ENCODE data around the gene BRSK2.
"Not testable (repeated sequence)": the region's sequence is repeated elsewhere in the genome, so short reads cannot be mapped to it uniquely, and the experiment has no call there.

Gene BRSK2

GRCh38 chr11:1407668-1408067 lies 17.9 kb downstream of the BRSK2 start:
- Histone ChIP-seq H3K4me1 (ENCODE audit: control insufficient read depth in 5 of 5, insufficient read depth in 5 of 5, low read length in 5 of 5) (no peaks in the 10 kb centered on the region), H3K4me3 (ENCODE audit: low read depth in 1 of 5, low read length in 5 of 5) (no peak overlapping the region), H3K27me3 (ENCODE audit: control insufficient read depth in 5 of 5, insufficient read depth in 4 of 5, low read length in 5 of 5) (peaks cover 13 to 40% (median 28%) of the 10 kb centered on the region in 5 donors), H3K9me3 (ENCODE audit: control insufficient read depth in 5 of 5, low read length in 5 of 5) (no peaks in the 10 kb centered on the region), H3K27ac (ENCODE audit: low read depth, low read length) (no peak overlapping the region), H3K36me3 (ENCODE audit: control insufficient read depth in 5 of 5, insufficient read depth in 5 of 5, low read length in 5 of 5) (no peaks in the 10 kb centered on the region), H3K9ac (ENCODE audit: low read length in 5 of 5) (no peak overlapping the region)

- Histone ChIP-seq H3K9ac (ENCODE audit: low read length in 5 of 5) (no peak overlapping the region), H3K4me1 (ENCODE audit: control insufficient read depth in 5 of 5, insufficient read depth in 5 of 5, low read length in 5 of 5) (no peaks in the 10 kb centered on the region), H3K27ac (ENCODE audit: low read depth, low read length) (no peak overlapping the region), H3K4me3 (ENCODE audit: low read depth in 1 of 5, low read length in 5 of 5) (no peak overlapping the region), H3K9me3 (ENCODE audit: control insufficient read depth in 5 of 5, low read length in 5 of 5) (no peaks in the 10 kb centered on the region), H3K36me3 (ENCODE audit: control insufficient read depth in 5 of 5, insufficient read depth in 5 of 5, low read length in 5 of 5) (no peaks in the 10 kb centered on the region), H3K27me3 (ENCODE audit: control insufficient read depth in 5 of 5, insufficient read depth in 4 of 5, low read length in 5 of 5) (peaks cover 10 to 40% (median 24%) of the 10 kb centered on the region in 5 donors)
Measured at GRCh38 chr11:1408346-1408745, 18.6 kb downstream of the BRSK2 start.

GRCh38 chr11:1409108-1409851 lies 19.5 kb downstream of the BRSK2 start:
- Histone ChIP-seq H3K4me1 (ENCODE audit: control insufficient read depth in 5 of 5, insufficient read depth in 5 of 5, low read length in 5 of 5) (no peaks in the 10 kb centered on the region), H3K36me3 (ENCODE audit: control insufficient read depth in 5 of 5, insufficient read depth in 5 of 5, low read length in 5 of 5) (no peaks in the 10 kb centered on the region), H3K27ac (ENCODE audit: low read depth, low read length) (no peak overlapping the region), H3K9ac (ENCODE audit: low read length in 5 of 5) (no peak overlapping the region), H3K27me3 (ENCODE audit: control insufficient read depth in 5 of 5, insufficient read depth in 4 of 5, low read length in 5 of 5) (peaks cover 8 to 40% (median 20%) of the 10 kb centered on the region in 5 donors), H3K4me3 (ENCODE audit: low read depth in 1 of 5, low read length in 5 of 5) (no peak overlapping the region), H3K9me3 (ENCODE audit: control insufficient read depth in 5 of 5, low read length in 5 of 5) (no peaks in the 10 kb centered on the region)

GRCh38 chr11:1409852-1410125 lies 20.1 kb downstream of the BRSK2 start:
- H3K4me3 ChIP-seq (ENCODE audit: low read depth in 1 of 5, low read length in 5 of 5); H3K36me3 ChIP-seq (ENCODE audit: control insufficient read depth in 5 of 5, insufficient read depth in 5 of 5, low read length in 5 of 5); H3K4me1 ChIP-seq (ENCODE audit: control insufficient read depth in 5 of 5, insufficient read depth in 5 of 5, low read length in 5 of 5); H3K9ac ChIP-seq (ENCODE audit: low read length in 5 of 5); H3K27ac ChIP-seq (ENCODE audit: low read depth, low read length); H3K9me3 ChIP-seq (ENCODE audit: control insufficient read depth in 5 of 5, low read length in 5 of 5): not testable (repeated sequence)
- H3K27me3 ChIP-seq (ENCODE audit: control insufficient read depth in 5 of 5, insufficient read depth in 4 of 5, low read length in 5 of 5), result peaks cover 8 to 40% (median 17%) of the 10 kb centered on the region in 5 donors

- Histone ChIP-seq H3K9me3 (ENCODE audit: control insufficient read depth in 5 of 5, low read length in 5 of 5) (peaks cover 0 to 3% (median 0%) of the 10 kb centered on the region in 5 donors), H3K27me3 (ENCODE audit: control insufficient read depth in 5 of 5, insufficient read depth in 4 of 5, low read length in 5 of 5) (peaks cover 8 to 35% (median 17%) of the 10 kb centered on the region in 5 donors), H3K36me3 (ENCODE audit: control insufficient read depth in 5 of 5, insufficient read depth in 5 of 5, low read length in 5 of 5) (no peaks in the 10 kb centered on the region), H3K4me3 (ENCODE audit: low read depth in 1 of 5, low read length in 5 of 5) (no peak overlapping the region), H3K9ac (ENCODE audit: low read length in 5 of 5) (no peak overlapping the region), H3K27ac (ENCODE audit: low read depth, low read length) (no peak overlapping the region), H3K4me1 (ENCODE audit: control insufficient read depth in 5 of 5, insufficient read depth in 5 of 5, low read length in 5 of 5) (no peaks in the 10 kb centered on the region)
Measured at GRCh38 chr11:1410366-1411291, 20.9 kb downstream of the BRSK2 start.

- Histone ChIP-seq H3K36me3 (ENCODE audit: control insufficient read depth in 5 of 5, insufficient read depth in 5 of 5, low read length in 5 of 5) (no peaks in the 10 kb centered on the region), H3K9me3 (ENCODE audit: control insufficient read depth in 5 of 5, low read length in 5 of 5) (peaks cover 0 to 6% (median 3%) of the 10 kb centered on the region in 5 donors), H3K9ac (ENCODE audit: low read length in 5 of 5) (no peak overlapping the region), H3K4me1 (ENCODE audit: control insufficient read depth in 5 of 5, insufficient read depth in 5 of 5, low read length in 5 of 5) (no peaks in the 10 kb centered on the region), H3K4me3 (ENCODE audit: low read depth in 1 of 5, low read length in 5 of 5) (no peak overlapping the region), H3K27me3 (ENCODE audit: control insufficient read depth in 5 of 5, insufficient read depth in 4 of 5, low read length in 5 of 5) (peaks cover 6 to 33% (median 17%) of the 10 kb centered on the region in 5 donors), H3K27ac (ENCODE audit: low read depth, low read length) (no peak overlapping the region)
Measured at GRCh38 chr11:1411301-1411700, 21.6 kb downstream of the BRSK2 start.

GRCh38 chr11:1411739-1412138 lies 22.0 kb downstream of the BRSK2 start:
- not testable (repeated sequence) for H3K4me3 ChIP-seq (ENCODE audit: low read depth in 1 of 5, low read length in 5 of 5); H3K4me1 ChIP-seq (ENCODE audit: control insufficient read depth in 5 of 5, insufficient read depth in 5 of 5, low read length in 5 of 5)

GRCh38 chr11:1412377-1413095 lies 22.8 kb downstream of the BRSK2 start:
- H3K4me3 ChIP-seq (ENCODE audit: low read depth in 1 of 5, low read length in 5 of 5), result no peak overlapping the region
- no peaks in the 10 kb centered on the region for H3K36me3 ChIP-seq (ENCODE audit: control insufficient read depth in 5 of 5, insufficient read depth in 5 of 5, low read length in 5 of 5)
- peaks cover 0 to 14% (median 10%) of the 10 kb centered on the region in 5 donors for H3K9me3 ChIP-seq (ENCODE audit: control insufficient read depth in 5 of 5, low read length in 5 of 5)
- H3K27ac ChIP-seq (ENCODE audit: low read depth, low read length), result no peak overlapping the region
- H3K27me3 ChIP-seq (ENCODE audit: control insufficient read depth in 5 of 5, insufficient read depth in 4 of 5, low read length in 5 of 5), result peaks cover 6 to 26% (median 17%) of the 10 kb centered on the region in 5 donors
- no peaks in the 10 kb centered on the region for H3K4me1 ChIP-seq (ENCODE audit: control insufficient read depth in 5 of 5, insufficient read depth in 5 of 5, low read length in 5 of 5)
- H3K9ac ChIP-seq (ENCODE audit: low read length in 5 of 5), result no peak overlapping the region

More at GRCh38 chr11:1411739-1412138, 22.0 kb downstream of the BRSK2 start:
- not testable (repeated sequence) for H3K9ac ChIP-seq (ENCODE audit: low read length in 5 of 5); H3K27ac ChIP-seq (ENCODE audit: low read depth, low read length); H3K9me3 ChIP-seq (ENCODE audit: control insufficient read depth in 5 of 5, low read length in 5 of 5); H3K36me3 ChIP-seq (ENCODE audit: control insufficient read depth in 5 of 5, insufficient read depth in 5 of 5, low read length in 5 of 5)
- H3K27me3 ChIP-seq (ENCODE audit: control insufficient read depth in 5 of 5, insufficient read depth in 4 of 5, low read length in 5 of 5), result peaks cover 6 to 33% (median 17%) of the 10 kb centered on the region in 5 donors

- H3K27ac ChIP-seq (ENCODE audit: low read depth, low read length), result no peak overlapping the region
- peaks cover 2 to 32% (median 26%) of the 10 kb centered on the region in 5 donors for H3K9me3 ChIP-seq (ENCODE audit: control insufficient read depth in 5 of 5, low read length in 5 of 5)
- H3K36me3 ChIP-seq (ENCODE audit: control insufficient read depth in 5 of 5, insufficient read depth in 5 of 5, low read length in 5 of 5), result no peaks in the 10 kb centered on the region
- no peaks in the 10 kb centered on the region for H3K4me1 ChIP-seq (ENCODE audit: control insufficient read depth in 5 of 5, insufficient read depth in 5 of 5, low read length in 5 of 5)
- no peak overlapping the region for H3K4me3 ChIP-seq (ENCODE audit: low read depth in 1 of 5, low read length in 5 of 5)
- no peak overlapping the region for H3K9ac ChIP-seq (ENCODE audit: low read length in 5 of 5)
- H3K27me3 ChIP-seq (ENCODE audit: control insufficient read depth in 5 of 5, insufficient read depth in 4 of 5, low read length in 5 of 5), result peaks cover 0 to 18% (median 13%) of the 10 kb centered on the region in 5 donors
Measured at GRCh38 chr11:1414650-1415049, 24.9 kb downstream of the BRSK2 start.
